GM21723 (cell line): ENCODE data around the gene NGFR.

Source experiments
- ATAC-seq: cut with Tn5 transposase; IDR thresholded peaks from one replicate; pipeline ENCODE4 v1.9.1; 2021; ENCODE audit warnings: mild to moderate bottlenecking, moderate library complexity; ENCODE audit not compliant: unreplicated experiment

The NGFR gene, protein sequence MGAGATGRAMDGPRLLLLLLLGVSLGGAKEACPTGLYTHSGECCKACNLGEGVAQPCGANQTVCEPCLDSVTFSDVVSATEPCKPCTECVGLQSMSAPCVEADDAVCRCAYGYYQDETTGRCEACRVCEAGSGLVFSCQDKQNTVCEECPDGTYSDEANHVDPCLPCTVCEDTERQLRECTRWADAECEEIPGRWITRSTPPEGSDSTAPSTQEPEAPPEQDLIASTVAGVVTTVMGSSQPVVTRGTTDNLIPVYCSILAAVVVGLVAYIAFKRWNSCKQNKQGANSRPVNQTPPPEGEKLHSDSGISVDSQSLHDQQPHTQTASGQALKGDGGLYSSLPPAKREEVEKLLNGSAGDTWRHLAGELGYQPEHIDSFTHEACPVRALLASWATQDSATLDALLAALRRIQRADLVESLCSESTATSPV

GRCh38 chr17:49494986-49495841 is at the start of gene NGFR:
NGFR (plus strand) TSS chr17:49495293; CDS start chr17:49495418, 125 bp downstream.
- peak; percentile 61 for ATAC-seq

DNA sequence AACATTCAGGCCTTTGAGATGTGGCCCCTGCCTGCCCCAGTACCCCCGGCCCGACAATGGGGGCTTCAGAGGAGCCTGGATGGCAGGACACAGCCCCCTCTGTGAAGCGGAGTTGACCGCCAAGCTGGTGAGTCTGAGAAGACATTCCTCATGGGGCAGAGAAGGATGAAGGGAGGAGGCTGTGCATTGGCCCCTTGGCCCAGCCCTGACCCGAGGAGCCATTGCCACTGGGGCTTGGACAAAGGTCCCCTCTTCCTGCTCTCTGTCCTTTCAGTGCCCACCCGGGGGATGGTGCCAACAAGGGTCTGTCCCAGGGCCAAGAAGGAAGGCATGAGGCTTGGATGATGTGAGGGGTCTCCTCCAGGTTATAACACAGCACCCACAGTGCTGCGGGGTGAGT is 49.5 kb upstream of the NGFR start:
- ATAC-seq: no peak

DNA sequence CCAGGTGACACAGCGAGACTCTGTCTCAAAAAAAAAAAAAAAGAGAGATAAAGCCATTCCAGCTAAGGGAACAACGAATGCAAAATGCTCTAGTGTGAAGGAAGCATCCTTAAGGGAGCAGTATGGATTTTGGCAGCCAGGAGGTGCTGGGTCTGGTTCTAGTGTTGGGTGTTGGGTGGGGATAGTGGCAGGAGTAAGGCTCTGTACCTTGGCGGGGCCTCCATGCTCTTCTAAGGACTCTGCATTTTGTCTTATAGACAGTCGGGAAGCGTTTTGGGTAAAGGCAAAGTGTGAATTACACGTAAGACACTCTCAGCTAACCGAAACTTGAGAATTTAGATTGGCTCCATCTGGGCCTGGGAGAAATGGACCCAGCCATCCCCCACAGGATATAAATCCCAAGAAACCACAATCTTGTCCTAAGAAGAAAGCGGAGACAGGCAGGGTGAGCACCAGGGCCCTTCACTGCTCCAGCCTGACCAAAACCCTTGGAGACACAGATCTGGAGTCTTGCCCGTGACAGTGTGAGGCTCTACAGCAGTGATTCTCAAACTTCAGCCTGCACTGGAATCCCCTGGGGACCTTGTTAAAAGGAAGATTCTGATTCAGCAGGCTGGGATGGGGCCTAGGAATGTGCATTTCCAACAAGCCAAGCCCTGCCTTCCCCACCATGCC is 47.3 kb upstream of the NGFR start:
- ATAC-seq: no peak

DNA sequence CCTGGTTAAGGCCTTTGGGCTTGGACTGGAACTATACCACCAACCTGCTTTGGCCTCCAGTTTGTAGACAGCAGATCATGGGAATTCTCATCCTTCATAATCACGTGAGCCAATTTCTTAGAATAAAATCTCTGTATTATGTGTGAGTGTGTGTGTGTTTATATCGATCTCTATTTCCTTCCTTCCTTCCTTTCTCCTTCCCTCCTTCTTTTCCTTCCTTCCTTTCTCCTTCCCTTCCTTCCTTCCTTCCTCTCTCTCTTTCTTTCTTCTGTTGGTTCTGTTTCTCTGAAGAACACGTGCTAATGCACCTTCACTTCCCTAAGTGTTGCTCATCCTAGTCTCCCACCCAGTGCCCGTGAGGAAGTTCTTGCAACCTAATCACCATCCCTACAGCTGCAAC is 44.9 kb upstream of the NGFR start:
- ATAC-seq: no peak

GRCh38 chr17:49450735-49451134 is 44.4 kb upstream of the NGFR start:
- ATAC-seq: no peak

- no peak for ATAC-seq
Measured at GRCh38 chr17:49452201-49452600, 42.9 kb upstream of the NGFR start.

- no peak for ATAC-seq
Measured at GRCh38 chr17:49452661-49453060, 42.4 kb upstream of the NGFR start.

GRCh38 chr17:49454050-49454449 is 41.0 kb upstream of the NGFR start:
- ATAC-seq: no peak

DNA sequence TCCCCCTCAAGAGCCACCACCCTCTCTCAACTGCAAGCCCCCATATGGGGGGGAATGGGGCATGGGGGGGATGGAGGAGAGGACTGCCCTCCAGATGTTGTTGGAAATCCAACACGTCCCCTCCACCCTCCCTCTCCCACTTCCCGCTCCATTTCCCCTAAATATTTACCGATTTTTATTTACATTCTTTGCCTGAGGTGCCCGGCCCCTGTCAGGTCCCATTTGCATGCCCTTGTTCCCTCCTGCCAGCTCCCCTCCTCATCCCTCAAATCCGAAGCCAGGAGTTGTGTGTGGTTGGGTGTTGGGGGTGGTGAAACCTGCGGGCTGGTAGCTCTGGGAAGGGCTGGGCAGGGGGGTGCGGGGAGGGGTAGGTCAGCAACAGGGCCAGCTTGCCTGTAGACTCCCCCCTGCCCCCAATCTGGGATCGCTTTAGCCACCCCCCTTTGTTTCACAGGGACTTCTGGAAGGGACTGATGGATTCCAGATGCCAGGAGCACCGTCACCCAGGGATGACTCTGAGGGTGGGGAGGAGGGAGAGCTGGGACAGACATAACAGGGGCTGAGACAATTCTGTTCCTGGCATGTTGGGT is 39.7 kb upstream of the NGFR start:
- ATAC-seq: no peak

GRCh38 chr17:49456183-49456965 is 38.7 kb upstream of the NGFR start:
- no peak for ATAC-seq

- ATAC-seq: no peak
Measured at GRCh38 chr17:49457564-49458535, 37.2 kb upstream of the NGFR start.

DNA sequence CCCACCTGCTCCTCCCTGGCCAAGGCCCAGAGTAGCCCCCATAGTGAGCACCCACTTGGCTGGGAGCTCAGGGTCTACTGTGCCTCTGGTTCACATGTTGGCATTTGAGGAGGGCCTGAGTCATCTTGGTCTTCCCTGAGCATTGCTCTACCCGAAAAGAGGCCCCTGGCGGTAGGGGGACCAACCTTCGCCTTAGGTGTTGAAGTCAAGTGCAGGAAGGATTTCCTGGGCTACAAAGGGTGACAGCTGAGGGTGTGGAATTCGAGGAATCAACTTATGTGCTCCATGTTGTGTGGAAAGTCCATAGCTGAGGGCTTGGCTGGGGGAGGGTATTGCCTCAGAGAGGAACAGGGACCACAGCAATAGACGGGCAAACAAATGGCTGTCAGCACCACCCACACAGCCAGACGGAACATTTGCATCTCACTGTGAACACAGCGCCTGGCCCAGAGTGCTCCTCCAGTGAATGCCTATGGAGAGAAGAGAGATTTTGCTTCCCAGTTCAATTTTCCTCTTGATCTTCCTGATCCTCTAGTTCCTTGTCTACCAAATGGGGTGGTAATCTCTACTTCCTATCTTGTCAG is 35.6 kb upstream of the NGFR start:
- no peak for ATAC-seq

GRCh38 chr17:49460401-49460800 is 34.7 kb upstream of the NGFR start:
- no peak for ATAC-seq

DNA sequence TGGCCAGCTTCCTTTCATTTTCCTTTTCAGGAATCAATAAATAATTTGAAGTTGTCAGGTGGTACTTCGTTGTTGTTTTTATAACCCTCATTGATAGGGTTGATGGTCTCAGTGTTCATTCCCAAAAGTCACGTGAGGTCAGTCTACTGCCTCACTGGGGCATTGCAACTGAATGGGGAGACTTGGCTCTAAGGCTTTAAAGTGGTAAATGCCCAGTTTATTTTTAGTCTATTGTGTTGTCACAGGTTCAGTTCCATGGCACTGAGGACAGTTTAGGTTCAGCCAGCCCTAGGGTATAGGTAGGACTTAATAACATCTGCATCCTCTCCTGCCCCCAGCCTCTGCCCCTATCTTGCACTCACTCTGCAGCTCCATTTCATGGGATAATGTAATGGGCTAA is 33.5 kb upstream of the NGFR start:
- ATAC-seq: no peak

- ATAC-seq: no peak
Measured at GRCh38 chr17:49464049-49464448, 31.0 kb upstream of the NGFR start.

- ATAC-seq: no peak
Measured at GRCh38 chr17:49465331-49465903, 29.7 kb upstream of the NGFR start.

GRCh38 chr17:49466436-49466835 is 28.7 kb upstream of the NGFR start:
- no peak for ATAC-seq

DNA sequence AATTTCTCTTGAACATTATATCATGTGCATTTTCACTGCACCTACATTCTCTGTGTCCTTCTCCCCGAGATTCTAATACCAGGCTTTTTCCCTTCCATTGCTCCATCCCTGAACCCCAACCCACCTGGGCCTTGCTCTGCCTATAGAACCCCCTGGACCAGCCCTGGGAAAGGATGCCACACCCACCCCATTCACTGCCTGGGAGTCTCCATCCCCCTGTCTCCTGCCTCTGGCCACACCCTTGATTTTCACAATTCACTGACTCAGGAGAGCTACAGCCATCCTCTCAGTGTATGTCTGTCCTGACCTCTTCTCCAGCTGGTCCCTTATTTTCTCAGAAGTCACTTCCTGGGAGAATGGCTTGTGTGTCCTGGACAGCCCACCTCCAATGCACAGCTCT is 27.9 kb upstream of the NGFR start:
- ATAC-seq: no peak
